ENCODE data around the gene LEF1.

LEF1 gene

GRCh38 chr4:108149588-108150380 is 18.9 kb downstream of the LEF1 start:
- DNase-seq (ENCODE audit: low spot score) = no peak

GRCh38 chr4:108148316-108148715 is 20.4 kb downstream of the LEF1 start:
- DNase-seq (ENCODE audit: low spot score) = no peak

GRCh38 chr4:108146819-108147218 is 21.9 kb downstream of the LEF1 start:
- DNase-seq (ENCODE audit: low spot score) = no peak

- no peak for DNase-seq (ENCODE audit: low spot score)
Observed at GRCh38 chr4:108146336-108146735, 22.4 kb downstream of the LEF1 start.

GRCh38 chr4:108144451-108144850 is 24.3 kb downstream of the LEF1 start:
- DNase-seq (ENCODE audit: low spot score) = no peak

GRCh38 chr4:108143515-108143914 is 25.2 kb downstream of the LEF1 start:
- DNase-seq (ENCODE audit: low spot score) = no peak

- DNase-seq (ENCODE audit: low spot score) = no peak
Observed at GRCh38 chr4:108142870-108143269, 25.9 kb downstream of the LEF1 start.

GRCh38 chr4:108141213-108141950 is 27.4 kb downstream of the LEF1 start:
- no peak for DNase-seq (ENCODE audit: low spot score)

GRCh38 chr4:108140328-108140727 is 28.4 kb downstream of the LEF1 start:
- no peak for DNase-seq (ENCODE audit: low spot score)

- DNase-seq (ENCODE audit: low spot score) = no peak
Observed at GRCh38 chr4:108139089-108139488, 29.6 kb downstream of the LEF1 start.

GRCh38 chr4:108135549-108136209 is 33.1 kb downstream of the LEF1 start:
- DNase-seq (ENCODE audit: low spot score) = no peak

GRCh38 chr4:108130955-108131354 is 37.8 kb downstream of the LEF1 start:
- DNase-seq (ENCODE audit: low spot score) = no peak

GRCh38 chr4:108129196-108129595 is 39.5 kb downstream of the LEF1 start:
- DNase-seq (ENCODE audit: low spot score) = no peak

- no peak for DNase-seq (ENCODE audit: low spot score)
Observed at GRCh38 chr4:108126806-108127205, 41.9 kb downstream of the LEF1 start.

GRCh38 chr4:108120789-108121188 is 47.9 kb downstream of the LEF1 start:
- DNase-seq (ENCODE audit: low spot score) = no peak

GRCh38 chr4:108119199-108119800 is 49.4 kb downstream of the LEF1 start:
- no peak for DNase-seq (ENCODE audit: low spot score)

- DNase-seq (ENCODE audit: low spot score) = no peak
Observed at GRCh38 chr4:108118505-108118904, 50.2 kb downstream of the LEF1 start.

- no peak for DNase-seq (ENCODE audit: low spot score)
Observed at GRCh38 chr4:108117418-108118182, 51.1 kb downstream of the LEF1 start.

GRCh38 chr4:108116423-108117168 is 52.1 kb downstream of the LEF1 start:
- DNase-seq (ENCODE audit: low spot score) = no peak

GRCh38 chr4:108115168-108115526 is 53.6 kb downstream of the LEF1 start:
- no peak for DNase-seq (ENCODE audit: low spot score)

GRCh38 chr4:108114503-108114902 is 54.2 kb downstream of the LEF1 start:
- DNase-seq (ENCODE audit: low spot score) = peak; percentile 42
